GM23338 (cell line): ENCODE results near the gene CNTNAP4. TPM values are rescaled to one million over a fixed set of nuclear protein-coding genes. Genes with fewer than 3 reads are reported as not detected.

Experiments
- ATAC-seq: fragments of 200-7000 bp; cut with Tn5 transposase; 3 replicates; pipeline ENCODE4 v1.9.1; 2020
- DNase-seq: peaks from one replicate; pipeline ENCODE4 v3.0.0-alpha.2; 2015; ENCODE audit warnings: low spot score
- H2AFZ ChIP-seq: fragments of 200-600 bp; sonication (generic); 2 replicates; pipeline ENCODE4 v1.8.0; 2016; ENCODE audit warnings: antibody characterized with exemption, mild to moderate bottlenecking, moderate library complexity
- H3F3A ChIP-seq: fragments of 200-600 bp; sonication (generic); replicated peaks from 2 replicates; pipeline ENCODE4 v1.8.0; 2017; ENCODE audit warnings: antibody characterized with exemption, mixed run types, low read depth
- H3K27ac ChIP-seq: fragments of 200-600 bp; sonication (generic); 2 replicates; pipeline ENCODE4 v1.6.1; 2016; ENCODE audit warnings: low read depth
- H3K27me3 ChIP-seq: fragments of 200-600 bp; sonication (generic); 2 replicates; pipeline ENCODE4 v1.8.0; 2016; ENCODE audit warnings: mild to moderate bottlenecking, mixed run types, moderate library complexity; ENCODE audit not compliant: insufficient read depth
- H3K36me3 ChIP-seq: fragments of 200-600 bp; sonication (generic); 2 replicates; pipeline ENCODE4 v1.8.0; 2016; ENCODE audit warnings: mild to moderate bottlenecking; ENCODE audit not compliant: insufficient read depth
- H3K4me1 ChIP-seq: fragments of 200-600 bp; sonication (generic); 2 replicates; pipeline ENCODE4 v1.8.0; 2016; ENCODE audit warnings: mild to moderate bottlenecking, moderate library complexity; ENCODE audit not compliant: insufficient read depth
- H3K4me2 ChIP-seq: fragments of 200-600 bp; sonication (generic); 2 replicates; pipeline ENCODE4 v1.7.1; 2017; ENCODE audit warnings: mixed run types
- H3K4me3 ChIP-seq: fragments of 200-600 bp; sonication (generic); 2 replicates; pipeline ENCODE4 v1.6.1; 2016; ENCODE audit warnings: mixed run types
- H3K79me2 ChIP-seq: fragments of 200-600 bp; sonication (generic); replicated peaks from 2 replicates; pipeline ENCODE4 v1.8.0; 2017; ENCODE audit warnings: mild to moderate bottlenecking; ENCODE audit not compliant: insufficient read depth
- H3K9me2 ChIP-seq: fragments of 200-600 bp; sonication (generic); 2 replicates; pipeline ENCODE4 v1.8.0; 2017; ENCODE audit not compliant: insufficient read depth
- H4K20me1 ChIP-seq: fragments of 200-600 bp; sonication (generic); replicated peaks from 2 replicates; pipeline ENCODE4 v1.8.0; 2017; ENCODE audit warnings: mild to moderate bottlenecking; ENCODE audit not compliant: insufficient read depth
- H3K27ac Mint-ChIP-seq: 2 replicates; pipeline ENCODE4 v1.8.0; 2020; ENCODE audit warnings: inconsistent platforms, mild to moderate bottlenecking, moderate library complexity, mixed read lengths
- H3K27me3 Mint-ChIP-seq: 3 replicates; pipeline ENCODE4 v1.8.0; 2022; ENCODE audit warnings: low read depth, mild to moderate bottlenecking, moderate library complexity, mixed read lengths, inconsistent platforms; ENCODE audit not compliant: insufficient read depth, poor library complexity
- H3K36me3 Mint-ChIP-seq: 3 replicates; pipeline ENCODE4 v1.8.0; 2021; ENCODE audit warnings: low read depth, mild to moderate bottlenecking, inconsistent platforms, moderate library complexity, mixed read lengths
- H3K4me1 Mint-ChIP-seq: 3 replicates; pipeline ENCODE4 v1.8.0; 2020; ENCODE audit warnings: mild to moderate bottlenecking, inconsistent platforms, mixed read lengths
- H3K4me3 Mint-ChIP-seq: 3 replicates; pipeline ENCODE4 v1.8.0; 2021; ENCODE audit warnings: moderate library complexity, mild to moderate bottlenecking, inconsistent platforms, mixed read lengths
- H3K9me3 Mint-ChIP-seq: 3 replicates; pipeline ENCODE4 v1.8.0; 2020; ENCODE audit warnings: moderate library complexity, mild to moderate bottlenecking, inconsistent platforms, mixed read lengths
- CREB1 ChIP-seq: fragments of 250-450 bp; sonication (Bioruptor Pico); IDR thresholded peaks from 2 replicates; pipeline ENCODE4 v1.5.0; 2020; ENCODE audit warnings: low read depth, mild to moderate bottlenecking, moderate library complexity
- EZH2 ChIP-seq: fragments of 200-600 bp; sonication (generic); IDR thresholded peaks from one replicate; pipeline ENCODE4 v1.8.0; 2017; ENCODE audit warnings: antibody characterized with exemption, mild to moderate bottlenecking, low read depth; ENCODE audit not compliant: unreplicated experiment
- JUNB ChIP-seq: IDR thresholded peaks from one replicate; pipeline ENCODE4 v1.6.1; 2016; ENCODE audit warnings: antibody characterized with exemption; ENCODE audit not compliant: unreplicated experiment
- NANOG ChIP-seq: IDR thresholded peaks from 2 replicates; pipeline ENCODE4 v1.6.1; 2016; ENCODE audit warnings: antibody characterized with exemption, borderline replicate concordance
- polyA plus RNA-seq: library from polyadenylated mRNA; unstranded; fragments of >200 nt; fragmentation: Nextera tagmentation; extraction: Ambion mirVana; gene quantifications from 2 replicates; pipeline ENCODE4 v1.2.1, GENCODE V29; 2016
- total RNA-seq: library from RNA; depleted of rRNA; stranded (reverse); fragments of >200 nt; shearing (Covaris generic); gene quantifications from 2 replicates; pipeline ENCODE4 v1.2.3, GENCODE V29; 2014
- TF ChIP-seq, protein P1 (sequence below): fragments of 250-450 bp; sonication (Bioruptor Pico); IDR thresholded peaks from 2 replicates; pipeline ENCODE4 v1.5.0; 2020; ENCODE audit warnings: mild to moderate bottlenecking, moderate library complexity

CNTNAP4 gene
- total and polyA plus RNA-seq, 2 experiments from 2014 or later = not detected

DNA sequence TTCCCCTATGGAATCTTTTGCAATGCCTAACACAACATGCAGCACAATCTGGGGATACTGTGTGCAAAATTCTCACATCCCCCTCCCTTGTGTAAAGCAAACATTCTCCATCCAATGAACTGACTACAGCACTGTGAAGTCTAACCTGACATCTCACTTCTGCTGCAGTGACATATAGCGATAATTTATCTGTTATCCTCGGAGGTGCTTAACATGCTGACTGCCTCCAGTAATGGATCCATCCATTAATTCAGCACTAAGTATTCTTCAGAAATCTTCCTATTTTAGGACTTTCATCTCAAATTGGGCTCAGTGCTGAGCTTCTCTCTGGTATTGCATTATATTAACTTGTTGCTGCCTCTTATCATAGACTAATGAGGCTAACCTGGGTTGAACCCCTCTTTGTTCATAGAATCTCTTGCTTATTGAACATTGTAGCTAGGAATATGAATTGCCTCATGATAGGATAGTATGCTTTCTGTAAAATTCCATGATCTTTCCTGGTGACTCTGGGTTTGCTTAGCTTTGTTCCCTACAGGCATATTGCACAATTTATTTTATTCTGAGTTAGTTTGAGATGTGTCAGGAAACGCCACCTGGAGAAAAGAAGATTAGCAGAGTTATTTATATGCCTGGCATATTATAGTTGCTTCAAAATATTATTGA lies 187.9 kb downstream of the CNTNAP4 start:
- peaks cover 32% of the 10 kb centered on the region for H3K27me3 ChIP-seq
- peaks cover 5% of the 10 kb centered on the region for H3K27me3 Mint-ChIP-seq
- no peak overlapping the region for H3K4me2 ChIP-seq
- no peaks in the 10 kb centered on the region for H3K4me1 ChIP-seq
- DNase-seq (no peak), ATAC-seq (no peak)
- H3K4me3 Mint-ChIP-seq = no peak overlapping the region
- H3K36me3 Mint-ChIP-seq = no peaks in the 10 kb centered on the region; the same call in 2 of the 3 replicates
- no peak for TF ChIP-seq NANOG
- TF ChIP-seq JUNB = no peak
- TF ChIP-seq EZH2 = no peak
- TF ChIP-seq, protein P1, sequence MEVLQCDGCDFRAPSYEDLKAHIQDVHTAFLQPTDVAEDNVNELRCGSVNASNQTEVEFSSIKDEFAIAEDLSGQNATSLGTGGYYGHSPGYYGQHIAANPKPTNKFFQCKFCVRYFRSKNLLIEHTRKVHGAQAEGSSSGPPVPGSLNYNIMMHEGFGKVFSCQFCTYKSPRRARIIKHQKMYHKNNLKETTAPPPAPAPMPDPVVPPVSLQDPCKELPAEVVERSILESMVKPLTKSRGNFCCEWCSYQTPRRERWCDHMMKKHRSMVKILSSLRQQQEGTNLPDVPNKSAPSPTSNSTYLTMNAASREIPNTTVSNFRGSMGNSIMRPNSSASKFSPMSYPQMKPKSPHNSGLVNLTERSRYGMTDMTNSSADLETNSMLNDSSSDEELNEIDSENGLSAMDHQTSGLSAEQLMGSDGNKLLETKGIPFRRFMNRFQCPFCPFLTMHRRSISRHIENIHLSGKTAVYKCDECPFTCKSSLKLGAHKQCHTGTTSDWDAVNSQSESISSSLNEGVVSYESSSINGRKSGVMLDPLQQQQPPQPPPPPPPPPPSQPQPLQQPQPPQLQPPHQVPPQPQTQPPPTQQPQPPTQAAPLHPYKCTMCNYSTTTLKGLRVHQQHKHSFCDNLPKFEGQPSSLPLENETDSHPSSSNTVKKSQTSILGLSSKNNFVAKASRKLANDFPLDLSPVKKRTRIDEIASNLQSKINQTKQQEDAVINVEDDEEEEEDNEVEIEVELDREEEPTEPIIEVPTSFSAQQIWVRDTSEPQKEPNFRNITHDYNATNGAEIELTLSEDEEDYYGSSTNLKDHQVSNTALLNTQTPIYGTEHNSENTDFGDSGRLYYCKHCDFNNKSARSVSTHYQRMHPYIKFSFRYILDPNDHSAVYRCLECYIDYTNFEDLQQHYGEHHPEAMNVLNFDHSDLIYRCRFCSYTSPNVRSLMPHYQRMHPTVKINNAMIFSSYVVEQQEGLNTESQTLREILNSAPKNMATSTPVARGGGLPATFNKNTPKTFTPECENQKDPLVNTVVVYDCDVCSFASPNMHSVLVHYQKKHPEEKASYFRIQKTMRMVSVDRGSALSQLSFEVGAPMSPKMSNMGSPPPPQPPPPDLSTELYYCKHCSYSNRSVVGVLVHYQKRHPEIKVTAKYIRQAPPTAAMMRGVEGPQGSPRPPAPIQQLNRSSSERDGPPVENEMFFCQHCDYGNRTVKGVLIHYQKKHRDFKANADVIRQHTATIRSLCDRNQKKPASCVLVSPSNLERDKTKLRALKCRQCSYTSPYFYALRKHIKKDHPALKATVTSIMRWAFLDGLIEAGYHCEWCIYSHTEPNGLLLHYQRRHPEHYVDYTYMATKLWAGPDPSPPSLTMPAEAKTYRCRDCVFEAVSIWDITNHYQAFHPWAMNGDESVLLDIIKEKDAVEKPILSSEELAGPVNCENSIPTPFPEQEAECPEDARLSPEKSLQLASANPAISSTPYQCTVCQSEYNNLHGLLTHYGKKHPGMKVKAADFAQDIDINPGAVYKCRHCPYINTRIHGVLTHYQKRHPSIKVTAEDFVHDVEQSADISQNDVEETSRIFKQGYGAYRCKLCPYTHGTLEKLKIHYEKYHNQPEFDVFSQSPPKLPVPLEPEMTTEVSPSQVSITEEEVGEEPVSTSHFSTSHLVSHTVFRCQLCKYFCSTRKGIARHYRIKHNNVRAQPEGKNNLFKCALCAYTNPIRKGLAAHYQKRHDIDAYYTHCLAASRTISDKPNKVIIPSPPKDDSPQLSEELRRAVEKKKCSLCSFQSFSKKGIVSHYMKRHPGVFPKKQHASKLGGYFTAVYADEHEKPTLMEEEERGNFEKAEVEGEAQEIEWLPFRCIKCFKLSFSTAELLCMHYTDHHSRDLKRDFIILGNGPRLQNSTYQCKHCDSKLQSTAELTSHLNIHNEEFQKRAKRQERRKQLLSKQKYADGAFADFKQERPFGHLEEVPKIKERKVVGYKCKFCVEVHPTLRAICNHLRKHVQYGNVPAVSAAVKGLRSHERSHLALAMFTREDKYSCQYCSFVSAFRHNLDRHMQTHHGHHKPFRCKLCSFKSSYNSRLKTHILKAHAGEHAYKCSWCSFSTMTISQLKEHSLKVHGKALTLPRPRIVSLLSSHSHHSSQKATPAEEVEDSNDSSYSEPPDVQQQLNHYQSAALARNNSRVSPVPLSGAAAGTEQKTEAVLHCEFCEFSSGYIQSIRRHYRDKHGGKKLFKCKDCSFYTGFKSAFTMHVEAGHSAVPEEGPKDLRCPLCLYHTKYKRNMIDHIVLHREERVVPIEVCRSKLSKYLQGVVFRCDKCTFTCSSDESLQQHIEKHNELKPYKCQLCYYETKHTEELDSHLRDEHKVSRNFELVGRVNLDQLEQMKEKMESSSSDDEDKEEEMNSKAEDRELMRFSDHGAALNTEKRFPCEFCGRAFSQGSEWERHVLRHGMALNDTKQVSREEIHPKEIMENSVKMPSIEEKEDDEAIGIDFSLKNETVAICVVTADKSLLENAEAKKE = no peak
- H3K27ac ChIP-seq = no peak overlapping the region
- no peak overlapping the region for H2AFZ ChIP-seq
- H3K4me3 ChIP-seq = no peak overlapping the region
- H3K79me2 ChIP-seq = no peaks in the 10 kb centered on the region
- H3K9me3 Mint-ChIP-seq = peaks cover 49% of the 10 kb centered on the region
- no peaks in the 10 kb centered on the region for H4K20me1 ChIP-seq
- no peaks in the 10 kb centered on the region for H3K9me2 ChIP-seq
- no peak overlapping the region for H3K27ac Mint-ChIP-seq
- no peaks in the 10 kb centered on the region for H3K36me3 ChIP-seq
- H3K4me1 Mint-ChIP-seq = no peaks in the 10 kb centered on the region
- H3F3A ChIP-seq = no peaks in the 10 kb centered on the region

DNA sequence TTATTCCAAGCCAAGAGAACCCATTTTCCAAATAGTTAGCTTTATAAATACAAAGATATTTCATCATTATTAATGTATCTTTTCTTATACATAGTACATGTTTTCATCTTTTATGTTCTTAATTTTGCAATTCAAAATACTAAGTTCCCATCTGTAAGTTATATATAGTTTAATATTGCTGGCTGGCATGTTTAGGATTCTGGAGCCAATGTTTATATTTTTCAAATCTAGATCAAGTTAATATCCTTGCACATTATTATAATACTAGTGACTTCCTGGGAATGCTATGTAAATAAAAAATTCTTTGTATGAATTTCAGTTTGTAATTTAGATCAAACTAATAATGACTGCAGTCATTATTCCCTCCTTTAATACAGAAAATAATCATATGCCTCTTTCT lies 189.7 kb downstream of the CNTNAP4 start:
- ATAC-seq = no peak
- Histone ChIP-seq H3K27ac (no peak overlapping the region), H3K27me3 (peaks cover 50% of the 10 kb centered on the region), H4K20me1 (no peaks in the 10 kb centered on the region), H3F3A (no peaks in the 10 kb centered on the region), H3K9me2 (no peaks in the 10 kb centered on the region), H3K4me2 (no peak overlapping the region), H2AFZ (no peak overlapping the region), H3K36me3 (no peaks in the 10 kb centered on the region), H3K79me2 (no peaks in the 10 kb centered on the region), H3K4me1 (no peaks in the 10 kb centered on the region), H3K4me3 (no peak overlapping the region)
- DNase-seq = no peak
- Mint-ChIP-seq H3K9me3 (peaks cover 57% of the 10 kb centered on the region), H3K36me3 (no peaks in the 10 kb centered on the region; the same call in 2 of the 3 replicates), H3K27ac (no peak overlapping the region), H3K27me3 (peaks cover 22% of the 10 kb centered on the region), H3K4me1 (no peaks in the 10 kb centered on the region), H3K4me3 (no peak overlapping the region)
- no peak for TF ChIP-seq CREB1
